ENCODE data around the gene UBE3D. TPM values are rescaled to one million over a fixed set of nuclear protein-coding genes. Genes with fewer than 3 reads are reported as not detected.
"Not testable (repeated sequence)": the region's sequence is repeated elsewhere in the genome, so short reads cannot be mapped to it uniquely, and the experiment has no call there.

Gene UBE3D
- total RNA-seq, 1 experiment from 2014 or later: 5.5 TPM

DNA sequence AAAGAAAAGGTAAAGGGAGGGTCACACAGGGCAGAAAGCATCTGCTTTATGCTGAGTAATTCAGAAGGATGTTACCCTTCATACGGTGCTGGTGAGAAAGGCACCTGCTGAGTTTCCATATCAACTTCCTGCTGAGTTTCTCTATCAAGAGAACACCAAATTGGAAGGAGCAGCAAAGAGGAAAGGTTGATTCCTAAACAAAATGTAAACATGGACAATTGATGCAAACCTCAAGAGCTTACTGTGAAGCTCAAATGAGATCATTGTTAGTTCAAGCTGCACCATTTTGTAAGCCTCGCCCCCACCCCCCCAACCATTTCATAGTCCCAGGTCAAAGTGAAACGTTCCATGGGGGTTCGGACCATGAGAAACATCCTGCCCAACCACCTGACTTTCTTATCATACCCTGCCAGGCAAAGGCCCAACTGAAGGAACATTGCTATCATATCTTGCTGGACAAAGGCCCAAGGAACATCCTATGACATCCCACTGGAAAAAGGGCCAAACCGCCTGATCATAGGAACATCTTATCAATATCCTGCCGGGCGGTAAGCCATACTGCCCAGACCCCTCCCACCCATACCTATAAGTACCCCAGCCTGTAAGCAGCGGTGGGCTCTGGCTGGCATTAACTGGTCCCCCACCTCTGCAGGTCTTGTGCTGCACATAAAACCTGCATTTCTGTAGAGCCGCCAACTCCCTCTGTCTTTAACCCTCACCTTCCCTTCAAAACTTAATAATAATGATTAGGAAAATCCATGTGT is 171.6 kb downstream of the UBE3D start:
- BruUV-seq (replicated peaks): no TSS peak
- POLR2A ChIA-PET (ENCODE audit: unreplicated experiment): no interaction called here
- CTCF ChIA-PET: no interaction called here

DNA sequence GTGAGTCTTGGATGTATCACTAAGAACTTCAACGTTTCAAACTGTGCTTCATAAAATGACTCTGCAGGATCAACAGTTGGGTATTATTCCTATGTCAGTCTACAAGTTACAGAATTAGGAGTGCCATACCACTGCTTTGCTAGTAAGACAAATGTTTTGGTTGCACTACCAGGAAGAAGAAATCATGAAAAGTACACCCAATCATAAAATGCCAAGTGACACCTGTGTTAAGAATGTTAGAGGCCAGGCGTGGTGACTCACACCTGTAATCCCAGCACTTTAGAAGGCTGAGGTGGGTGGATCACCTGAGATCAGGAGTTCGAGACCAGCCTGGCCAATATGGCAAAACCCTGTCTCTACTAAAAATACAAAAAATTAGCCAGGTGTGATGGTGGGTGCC is 174.1 kb downstream of the UBE3D start:
- H3K36me3 ChIP-seq (ENCODE audit: low read depth); H3K9me3 ChIP-seq (ENCODE audit: insufficient read depth, low read depth); POLR2A ChIA-PET (ENCODE audit: unreplicated experiment); H3K4me2 ChIP-seq; H3K9me2 ChIP-seq (ENCODE audit: insufficient read depth); H4K20me1 ChIP-seq (ENCODE audit: insufficient read depth); H3K4me1 ChIP-seq (replicated peaks; ENCODE audit: insufficient read depth); intact Hi-C loops (cut with micrococcal nuclease; ENCODE audit: unreplicated experiment); H3K27ac ChIP-seq; H3F3A ChIP-seq (ENCODE audit: insufficient read depth, low read depth); BruUV-seq (replicated peaks); CTCF ChIA-PET; H3K27me3 ChIP-seq (ENCODE audit: insufficient read depth, low read depth); H3K79me2 ChIP-seq (ENCODE audit: low read depth); H3K4me3 ChIP-seq; H2AFZ ChIP-seq: not testable (repeated sequence)
- DNase-seq: peak; percentile 15 to 62

More for the DNA sequence above, 171.6 kb downstream of the UBE3D start:
- no peaks in the 10 kb centered on the region for H3K79me2 ChIP-seq (ENCODE audit: low read depth)
- no peak for DNase-seq
- H3K9me3 ChIP-seq (ENCODE audit: insufficient read depth, low read depth): no peaks in the 10 kb centered on the region
- H3K27me3 ChIP-seq (ENCODE audit: insufficient read depth, low read depth): no peaks in the 10 kb centered on the region
- no peak for TF ChIP-seq EZH2 (IDR thresholded peaks at IDR 0.05; ENCODE audit: low read depth)
- TF ChIP-seq, protein P1, sequence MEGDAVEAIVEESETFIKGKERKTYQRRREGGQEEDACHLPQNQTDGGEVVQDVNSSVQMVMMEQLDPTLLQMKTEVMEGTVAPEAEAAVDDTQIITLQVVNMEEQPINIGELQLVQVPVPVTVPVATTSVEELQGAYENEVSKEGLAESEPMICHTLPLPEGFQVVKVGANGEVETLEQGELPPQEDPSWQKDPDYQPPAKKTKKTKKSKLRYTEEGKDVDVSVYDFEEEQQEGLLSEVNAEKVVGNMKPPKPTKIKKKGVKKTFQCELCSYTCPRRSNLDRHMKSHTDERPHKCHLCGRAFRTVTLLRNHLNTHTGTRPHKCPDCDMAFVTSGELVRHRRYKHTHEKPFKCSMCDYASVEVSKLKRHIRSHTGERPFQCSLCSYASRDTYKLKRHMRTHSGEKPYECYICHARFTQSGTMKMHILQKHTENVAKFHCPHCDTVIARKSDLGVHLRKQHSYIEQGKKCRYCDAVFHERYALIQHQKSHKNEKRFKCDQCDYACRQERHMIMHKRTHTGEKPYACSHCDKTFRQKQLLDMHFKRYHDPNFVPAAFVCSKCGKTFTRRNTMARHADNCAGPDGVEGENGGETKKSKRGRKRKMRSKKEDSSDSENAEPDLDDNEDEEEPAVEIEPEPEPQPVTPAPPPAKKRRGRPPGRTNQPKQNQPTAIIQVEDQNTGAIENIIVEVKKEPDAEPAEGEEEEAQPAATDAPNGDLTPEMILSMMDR (conservative IDR thresholded peaks at IDR 0.05): no peak
- H3K4me2 ChIP-seq: no peak overlapping the region
- H3K27ac ChIP-seq: no peak overlapping the region
- H3K36me3 ChIP-seq (ENCODE audit: low read depth): no peaks in the 10 kb centered on the region
- H4K20me1 ChIP-seq (ENCODE audit: insufficient read depth): no peaks in the 10 kb centered on the region
- no peaks in the 10 kb centered on the region for H3K9me2 ChIP-seq (ENCODE audit: insufficient read depth)
- no peak overlapping the region for H2AFZ ChIP-seq
- no peak overlapping the region for H3K4me3 ChIP-seq
- no peaks in the 10 kb centered on the region for H3F3A ChIP-seq (ENCODE audit: insufficient read depth, low read depth)
- intact Hi-C loops (cut with micrococcal nuclease; ENCODE audit: unreplicated experiment): no loop called here
- H3K4me1 ChIP-seq (replicated peaks; ENCODE audit: insufficient read depth): no peaks in the 10 kb centered on the region

DNA sequence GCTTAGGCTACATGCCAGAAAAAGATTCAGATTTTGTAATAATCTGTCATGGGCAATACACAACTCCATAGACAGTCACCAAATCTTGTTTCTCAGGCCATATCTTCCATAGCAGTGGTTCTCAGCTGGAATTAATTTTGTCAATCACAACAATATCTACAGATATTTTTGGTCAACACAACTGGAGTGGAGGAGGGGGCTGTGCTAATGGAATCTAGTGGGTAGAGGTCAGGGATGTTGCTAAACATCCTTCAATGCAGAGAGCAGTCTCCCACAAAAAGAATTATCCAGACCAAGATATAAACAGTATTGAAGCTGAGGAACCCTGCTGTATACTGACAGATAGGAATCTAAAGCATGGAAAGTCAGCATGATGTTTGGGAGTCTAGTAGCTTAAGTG is 174.6 kb downstream of the UBE3D start:
- no peak for TF ChIP-seq EZH2 (IDR thresholded peaks at IDR 0.05; ENCODE audit: low read depth)
- TF ChIP-seq, protein P1 (conservative IDR thresholded peaks at IDR 0.05): no peak
- Histone ChIP-seq H4K20me1 (ENCODE audit: insufficient read depth) (no peaks in the 10 kb centered on the region), H3K27me3 (ENCODE audit: insufficient read depth, low read depth) (no peaks in the 10 kb centered on the region), H3K9me3 (ENCODE audit: insufficient read depth, low read depth) (no peaks in the 10 kb centered on the region), H3K4me2 (no peak overlapping the region), H2AFZ (no peak overlapping the region), H3K4me1 (replicated peaks; ENCODE audit: insufficient read depth) (no peaks in the 10 kb centered on the region), H3K36me3 (ENCODE audit: low read depth) (no peaks in the 10 kb centered on the region), H3K4me3 (no peak overlapping the region), H3F3A (ENCODE audit: insufficient read depth, low read depth) (no peaks in the 10 kb centered on the region), H3K9me2 (ENCODE audit: insufficient read depth) (no peaks in the 10 kb centered on the region), H3K27ac (no peak overlapping the region), H3K79me2 (ENCODE audit: low read depth) (no peaks in the 10 kb centered on the region)
- ChIA-PET CTCF (no interaction called here), POLR2A (ENCODE audit: unreplicated experiment) (no interaction called here)
- intact Hi-C loops (cut with micrococcal nuclease; ENCODE audit: unreplicated experiment): no loop called here
- BruUV-seq (replicated peaks): no TSS peak
- no peak for DNase-seq

DNA sequence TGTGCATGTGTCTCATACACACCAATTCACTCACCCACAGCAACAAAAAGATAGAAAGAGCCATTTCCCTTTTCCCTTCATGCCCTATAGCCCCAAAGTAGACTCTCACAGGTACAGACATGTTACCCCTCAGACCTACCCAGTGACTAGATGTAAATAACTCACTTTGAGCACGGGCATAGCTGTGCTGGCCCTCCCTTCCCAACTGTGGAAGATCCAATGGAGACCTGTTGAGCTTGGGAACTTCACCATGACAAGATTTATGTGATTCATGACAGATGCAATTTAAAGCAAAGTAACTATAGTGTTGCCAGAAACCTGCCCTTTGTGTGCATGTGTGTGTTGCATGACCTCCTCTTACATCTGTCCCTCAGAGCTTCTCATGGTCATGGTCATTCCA is 175.4 kb downstream of the UBE3D start:
- H3K36me3 ChIP-seq (ENCODE audit: low read depth): no peaks in the 10 kb centered on the region
- no peak overlapping the region for H3K27ac ChIP-seq
- no peaks in the 10 kb centered on the region for H3F3A ChIP-seq (ENCODE audit: insufficient read depth, low read depth)
- H3K27me3 ChIP-seq (ENCODE audit: insufficient read depth, low read depth): no peaks in the 10 kb centered on the region
- no peak for DNase-seq
- no peaks in the 10 kb centered on the region for H4K20me1 ChIP-seq (ENCODE audit: insufficient read depth)
- ChIA-PET POLR2A (ENCODE audit: unreplicated experiment) (interaction anchor here (0.6 kb wide), 1 partner anchor 79 kb away, joined by 3 read pairs; no protein-coding TSS in a partner anchor), CTCF (no interaction called here)
- no peak overlapping the region for H2AFZ ChIP-seq
- H3K4me3 ChIP-seq: no peak overlapping the region
- intact Hi-C loops (cut with micrococcal nuclease; ENCODE audit: unreplicated experiment): no loop called here
- H3K79me2 ChIP-seq (ENCODE audit: low read depth): no peaks in the 10 kb centered on the region
- no peak for TF ChIP-seq EZH2 (IDR thresholded peaks at IDR 0.05; ENCODE audit: low read depth)
- TF ChIP-seq, protein P1 (conservative IDR thresholded peaks at IDR 0.05): no peak
- no peaks in the 10 kb centered on the region for H3K9me3 ChIP-seq (ENCODE audit: insufficient read depth, low read depth)
- no peaks in the 10 kb centered on the region for H3K9me2 ChIP-seq (ENCODE audit: insufficient read depth)
- no peak overlapping the region for H3K4me2 ChIP-seq
- H3K4me1 ChIP-seq (replicated peaks; ENCODE audit: insufficient read depth): no peaks in the 10 kb centered on the region
- BruUV-seq (replicated peaks): no TSS peak
